SK-MEL-5 (cell line): ENCODE data around the gene CORO2B. TPM values are rescaled to one million over a fixed set of nuclear protein-coding genes. Genes with fewer than 3 reads are reported as not detected.

Experiments
- DNase-seq: peaks from one replicate; pipeline ENCODE4 v3.0.0-alpha.2; 2016; ENCODE audit warnings: low read depth, low spot score
- in situ Hi-C: cut with HindIII; loops from 2 replicates; pipeline ENCODE4 v1.10.0; 2016; ENCODE audit warnings: low sequenced_read_pairs, high pct_unique_total_duplicates, low pct_unique_long_range_greater_than_20kb
- total RNA-seq: library from RNA; depleted of rRNA; stranded (reverse); fragments of >200 nt; shearing (Covaris generic); gene quantifications from 2 replicates; pipeline ENCODE4 v1.2.3, GENCODE V29; 2014

Gene CORO2B
- total RNA-seq, 1 experiment from 2014 or later: 0.13 TPM

- in situ Hi-C loops: no loop called here
- DNase-seq: peak; percentile 44
Observed at GRCh38 chr15:68612979-68613740, 34.4 kb downstream of the CORO2B start.

- DNase-seq: no peak
- in situ Hi-C loops: no loop called here
Observed at GRCh38 chr15:68614286-68615035, 35.7 kb downstream of the CORO2B start.

GRCh38 chr15:68615301-68615700 is 36.5 kb downstream of the CORO2B start:
- in situ Hi-C loops: no loop called here

GRCh38 chr15:68615811-68616210 is 37.0 kb downstream of the CORO2B start:
- DNase-seq: no peak
- in situ Hi-C loops: no loop called here

More at GRCh38 chr15:68615301-68615700, 36.5 kb downstream of the CORO2B start:
- DNase-seq: no peak

- in situ Hi-C loops: no loop called here
- no peak for DNase-seq
Observed at GRCh38 chr15:68616397-68616796, 37.6 kb downstream of the CORO2B start.

- DNase-seq: no peak
- in situ Hi-C loops: no loop called here
Observed at GRCh38 chr15:68617001-68617400, 38.2 kb downstream of the CORO2B start.

- in situ Hi-C loops: no loop called here
- DNase-seq: no peak
Observed at GRCh38 chr15:68617777-68618176, 39.0 kb downstream of the CORO2B start.

GRCh38 chr15:68618394-68618793 is 39.6 kb downstream of the CORO2B start:
- in situ Hi-C loops: no loop called here
- DNase-seq: no peak

- no peak for DNase-seq
Observed at GRCh38 chr15:68618908-68619698, 40.3 kb downstream of the CORO2B start.

GRCh38 chr15:68620721-68621527 is 42.1 kb downstream of the CORO2B start:
- no peak for DNase-seq
- in situ Hi-C loops: no loop called here

More at GRCh38 chr15:68618908-68619698, 40.3 kb downstream of the CORO2B start:
- in situ Hi-C loops: no loop called here

- no peak for DNase-seq
- in situ Hi-C loops: no loop called here
Observed at GRCh38 chr15:68621535-68621934, 42.7 kb downstream of the CORO2B start.

- in situ Hi-C loops: no loop called here
- no peak for DNase-seq
Observed at GRCh38 chr15:68623301-68623892, 44.6 kb downstream of the CORO2B start.

GRCh38 chr15:68625853-68626252 is 47.1 kb downstream of the CORO2B start:
- DNase-seq: no peak
- in situ Hi-C loops: no loop called here

GRCh38 chr15:68626283-68626682 is 47.5 kb downstream of the CORO2B start:
- DNase-seq: no peak
- in situ Hi-C loops: no loop called here

GRCh38 chr15:68626739-68627138 is 47.9 kb downstream of the CORO2B start:
- no peak for DNase-seq
- in situ Hi-C loops: no loop called here

GRCh38 chr15:68627476-68627875 is 48.7 kb downstream of the CORO2B start:
- no peak for DNase-seq
- in situ Hi-C loops: no loop called here

GRCh38 chr15:68627995-68628394 is 49.2 kb downstream of the CORO2B start:
- in situ Hi-C loops: no loop called here
- no peak for DNase-seq
